CD4-positive, alpha-beta T cell (primary cell): Measurements from ENCODE around the gene PCBP4. TPM values are rescaled to one million over a fixed set of nuclear protein-coding genes. Genes with fewer than 3 reads are reported as not detected.
A peak's percentile ranks its signal among the peaks of the same experiment; 100 is the strongest.

Source experiments
- ATAC-seq: fragments of 200-7000 bp; cut with Tn5 transposase; one replicate; pipeline ENCODE4 v1.10.0; 2022; ENCODE audit warnings: mild to moderate bottlenecking; ENCODE audit not compliant: poor library complexity
- CTCF ChIA-PET: fragments of 350-600 bp; sonication (Branson Sonifier 250); formaldehyde crosslinking; loops from one replicate; lab custom pipeline; 2021; ENCODE audit warnings: antibody characterized with exemption, inconsistent platforms; lab: Charles Lee
- POLR2A ChIA-PET: fragments of 350-600 bp; sonication (Branson Sonifier 250); formaldehyde crosslinking; loops from one replicate; lab custom pipeline; 2021; ENCODE audit warnings: antibody characterized with exemption, inconsistent platforms; lab: Charles Lee
- DNase-seq, 14 experiments: peaks; one replicate each; pipeline ENCODE4 v3.0.0-alpha.2; 2013 to 2020; ENCODE audit warnings: mixed read lengths in 2 of 14
- H3K27ac ChIP-seq, 2 donors: one replicate each; pipeline versions ENCODE4 v1.5.1 to v1.7.0; 2013; ENCODE audit warnings: low read length in 2 of 2, low read depth in 1 of 2, mild to moderate bottlenecking in 1 of 2
- H3K27me3 ChIP-seq, 2 experiments: 1 replicate in 1 of 2; 2 replicates in 1 of 2; pipeline versions ENCODE4 v1.6.1 to v1.7.0; 2013; ENCODE audit warnings: low read length in 2 of 2, control low read depth in 1 of 2, mild to moderate bottlenecking in 1 of 2, moderate library complexity in 1 of 2; ENCODE audit not compliant: insufficient read depth in 2 of 2, control insufficient read depth in 1 of 2
- H3K36me3 ChIP-seq: one replicate; pipeline ENCODE4 v1.6.1; 2013; ENCODE audit warnings: low read length, control low read depth; ENCODE audit not compliant: insufficient read depth
- H3K4me1 ChIP-seq: one replicate; pipeline ENCODE4 v1.6.1; 2013; ENCODE audit warnings: low read length, control low read depth; ENCODE audit not compliant: insufficient read depth
- H3K4me3 ChIP-seq: one replicate; pipeline ENCODE4 v1.5.1; 2013; ENCODE audit warnings: mild to moderate bottlenecking, low read length, moderate library complexity
- H3K9me3 ChIP-seq, 2 experiments: 1 replicate in 1 of 2; 2 replicates in 1 of 2; pipeline versions ENCODE4 v1.6.1 to v1.7.0; 2013; ENCODE audit warnings: low read length in 2 of 2, mild to moderate bottlenecking in 2 of 2, control low read depth in 1 of 2, moderate library complexity in 1 of 2; ENCODE audit not compliant: control insufficient read depth in 1 of 2, insufficient read depth in 1 of 2
- H3K27ac Mint-ChIP-seq: one replicate; pipeline ENCODE4 v1.8.0; 2020; ENCODE audit warnings: mixed read lengths
- H3K27me3 Mint-ChIP-seq: one replicate; pipeline ENCODE4 v1.8.0; 2021; ENCODE audit warnings: mixed read lengths
- H3K36me3 Mint-ChIP-seq: one replicate; pipeline ENCODE4 v1.8.0; 2021; ENCODE audit warnings: low read depth, mixed read lengths
- H3K4me1 Mint-ChIP-seq: one replicate; pipeline ENCODE4 v1.8.0; 2021; ENCODE audit warnings: low read depth, mixed read lengths
- H3K4me3 Mint-ChIP-seq: one replicate; pipeline ENCODE4 v1.8.0; 2020; ENCODE audit warnings: mild to moderate bottlenecking, mixed read lengths
- H3K9me3 Mint-ChIP-seq: one replicate; pipeline ENCODE4 v1.8.0; 2020; ENCODE audit warnings: mixed read lengths
- CTCF ChIP-seq: fragments of 200-600 bp; IDR thresholded peaks from one replicate; pipeline ENCODE4 v1.8.0; 2022; ENCODE audit warnings: antibody characterized with exemption, mild to moderate bottlenecking
- intact Hi-C, 2 experiments: fragments of 100-400 bp; cut with DNase I in 1 of 2; cut with micrococcal nuclease in 1 of 2; formaldehyde crosslinking; loops; one replicate each; pipeline versions ENCODE4 v1.15.1 to v1.9.0; 2023 to 2025; cut with DNase I, micrococcal nuclease
- total RNA-seq, 174 experiments: library from RNA in 2 of 174; stranded (reverse) in 2 of 174; gene quantifications; one replicate each; pipeline ENCODE4 v1.2.3 and lab custom pipeline; 2021 to 2026

Gene PCBP4
- total RNA-seq, 2 experiments from 2014 or later = 14.7 to 16.8 TPM

GRCh38 chr3:51966016-51966415 is 1.2 kb downstream of the PCBP4 start:
- Histone ChIP-seq H3K36me3 (no peaks in the 10 kb centered on the region), H3K27me3 (peaks cover 0 to 2% of the 10 kb centered on the region in 2 experiments), H3K4me1 (peaks cover 26% of the 10 kb centered on the region), H3K27ac (no peak overlapping the region), H3K4me3 (no peak overlapping the region), H3K9me3 (no peaks in the 10 kb centered on the region)
- H3K27ac Mint-ChIP-seq = peak overlapping the region; percentile 62
- ChIA-PET POLR2A (interaction anchor here (0.7 to 4.2 kb wide), 4 partner anchors 8 to 189 kb away, joined by 3 to 24 read pairs (median 9); partner anchors contain the start of genes ABHD14B, ACY1, PARP3 and POC1A), CTCF (interaction anchor here (1.0 kb wide), 1 partner anchor 17 kb away, joined by 3 read pairs; no protein-coding TSS in a partner anchor)
- H3K36me3 Mint-ChIP-seq = no peaks in the 10 kb centered on the region
- ATAC-seq (no peak), DNase-seq (no peak)
- TF ChIP-seq CTCF = no peak
- intact Hi-C loops = no loop called here
- H3K27me3 Mint-ChIP-seq = no peaks in the 10 kb centered on the region
- H3K9me3 Mint-ChIP-seq = no peaks in the 10 kb centered on the region
- peak overlapping the region; percentile 87 for H3K4me3 Mint-ChIP-seq
- H3K4me1 Mint-ChIP-seq = peaks cover 36% of the 10 kb centered on the region

- H3K9me3 Mint-ChIP-seq = no peaks in the 10 kb centered on the region
- H3K9me3 ChIP-seq = no peaks in the 10 kb centered on the region
- no peak for DNase-seq
- ChIA-PET POLR2A (interaction anchor here (1.5 kb wide), 1 partner anchor 9 kb away, joined by 4 read pairs; the partner anchor contains the start of gene ABHD14B), CTCF (interaction anchor here (4.4 kb wide), 1 partner anchor 10 kb away, joined by 14 read pairs; the partner anchor contains the start of genes ABHD14A and ABHD14B)
- TF ChIP-seq CTCF = no peak
- no peaks in the 10 kb centered on the region for H3K36me3 Mint-ChIP-seq
- H3K27ac Mint-ChIP-seq = no peak overlapping the region
- no peak overlapping the region for H3K4me3 ChIP-seq
- no peaks in the 10 kb centered on the region for H3K36me3 ChIP-seq
- no peak overlapping the region for H3K4me3 Mint-ChIP-seq
- peaks cover 0 to 2% of the 10 kb centered on the region in 2 experiments for H3K27me3 ChIP-seq
- H3K27me3 Mint-ChIP-seq = no peaks in the 10 kb centered on the region
- peaks cover 27% of the 10 kb centered on the region for H3K4me1 Mint-ChIP-seq
- peaks cover 26% of the 10 kb centered on the region for H3K4me1 ChIP-seq
- intact Hi-C loops = no loop called here
- no peak for ATAC-seq
- H3K27ac ChIP-seq = no peak overlapping the region
Measured at GRCh38 chr3:51964521-51964920, 2.7 kb downstream of the PCBP4 start.

- intact Hi-C loops = no loop called here
- Histone ChIP-seq H3K27ac (no peak overlapping the region), H3K4me1 (peaks cover 26% of the 10 kb centered on the region), H3K27me3 (peaks cover 0 to 2% of the 10 kb centered on the region in 2 experiments), H3K36me3 (no peaks in the 10 kb centered on the region), H3K4me3 (no peak overlapping the region), H3K9me3 (no peaks in the 10 kb centered on the region)
- DNase-seq (no peak), ATAC-seq (no peak)
- ChIA-PET CTCF (interaction anchor here (4.4 kb wide), 1 partner anchor 10 kb away, joined by 14 read pairs; the partner anchor contains the start of genes ABHD14A and ABHD14B), POLR2A (interaction anchor here (1.5 kb wide), 1 partner anchor 10 kb away, joined by 4 read pairs; the partner anchor contains the start of gene ABHD14B)
- H3K27ac Mint-ChIP-seq = no peak overlapping the region
- no peaks in the 10 kb centered on the region for H3K9me3 Mint-ChIP-seq
- H3K27me3 Mint-ChIP-seq = no peaks in the 10 kb centered on the region
- no peak for TF ChIP-seq CTCF
- H3K36me3 Mint-ChIP-seq = no peaks in the 10 kb centered on the region
- peaks cover 23% of the 10 kb centered on the region for H3K4me1 Mint-ChIP-seq
- no peak overlapping the region for H3K4me3 Mint-ChIP-seq
Measured at GRCh38 chr3:51963951-51964451, 3.3 kb downstream of the PCBP4 start.
